Subcutaneous adipose tissue (tissue), 4 donors: ENCODE measurements around the gene PQBP1. TPM values are rescaled to one million over a fixed set of nuclear protein-coding genes. Genes with fewer than 3 reads are reported as not detected.

Experiments
- CTCF ChIP-seq: fragments of 450-650 bp; IDR thresholded peaks from one replicate; pipeline ENCODE4 v1.5.1; 2016; ENCODE audit warnings: low read depth, mild to moderate bottlenecking, control low read depth, antibody characterized with exemption, moderate library complexity
- total RNA-seq, 4 donors: library from RNA; depleted of rRNA; stranded (reverse); fragments of >200 nt; gene quantifications; one replicate each; pipeline ENCODE4 v1.1.0, GENCODE V29; 2016

Gene PQBP1
- total RNA-seq, 4 donors from 2014 or later = 41.9 to 53.9 (median 44.3) TPM

- no peak for TF ChIP-seq CTCF
Observed at GRCh38 chrX:48914593-48915493, 17.1 kb downstream of the PQBP1 start.

DNA sequence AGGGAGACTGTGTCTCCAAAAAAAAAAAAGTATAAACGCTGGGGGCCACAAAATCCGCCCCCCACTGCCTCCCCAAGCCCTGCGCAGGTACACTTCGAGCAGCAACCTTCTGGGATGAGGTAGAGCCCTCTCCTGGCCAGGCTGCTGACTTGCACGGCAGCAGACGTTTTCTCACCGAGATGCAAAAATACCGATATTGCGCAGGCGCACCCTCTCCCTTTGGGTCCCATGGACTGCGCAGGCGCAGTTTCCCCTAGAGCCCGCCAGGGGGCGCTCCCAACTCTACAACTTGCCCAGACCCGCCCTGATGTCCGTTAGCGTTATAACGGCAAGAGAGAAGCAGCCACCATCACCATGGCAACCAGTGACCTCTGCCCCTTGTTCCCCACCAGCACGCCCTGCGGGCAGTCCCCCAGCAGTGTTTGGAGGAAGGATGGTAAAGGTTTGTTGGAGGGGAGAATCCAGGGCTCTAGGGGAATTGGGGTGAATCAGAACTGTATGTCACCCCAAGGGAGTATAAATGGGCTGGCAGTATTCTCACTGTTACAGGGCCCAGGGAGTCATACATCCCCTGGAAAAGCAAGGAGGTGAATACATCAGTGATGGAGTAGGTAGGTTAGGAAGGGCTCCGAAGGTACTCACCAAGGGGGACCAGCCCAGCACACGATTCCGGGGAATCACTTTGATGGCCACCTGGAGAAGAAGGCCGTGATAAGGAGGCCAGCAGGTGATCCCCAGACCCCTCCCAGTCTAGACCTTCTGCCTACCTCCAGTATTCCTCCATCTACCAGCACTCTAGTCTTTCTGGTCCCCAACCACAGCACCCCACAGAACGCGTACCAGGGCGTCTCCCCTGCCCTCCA, 19.6 kb downstream of the PQBP1 start:
- TF ChIP-seq CTCF = no peak

DNA sequence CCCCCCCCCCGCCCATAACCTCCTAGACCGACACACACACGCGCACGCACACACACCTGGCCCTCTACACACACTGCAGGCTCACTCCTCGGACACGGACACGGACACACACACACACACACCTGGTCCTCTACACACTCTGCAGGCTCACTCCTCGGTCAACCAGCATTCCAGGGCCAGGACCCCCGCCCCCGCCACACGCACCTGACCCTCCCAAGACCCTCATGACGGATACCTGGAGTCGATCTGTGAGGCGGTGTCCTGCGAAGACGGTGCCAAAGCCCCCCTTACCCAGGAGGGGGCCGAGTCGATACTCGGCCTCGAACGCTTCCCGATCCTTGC, 20.5 kb downstream of the PQBP1 start:
- TF ChIP-seq CTCF = no peak

GRCh38 chrX:48918643-48919340, 21.1 kb downstream of the PQBP1 start, which contains the start of gene PIM2:
Gene PIM2 (minus strand): TSS chrX:48919024. CDS start chrX:48918834, 190 bp downstream.
- no peak for TF ChIP-seq CTCF

- TF ChIP-seq CTCF = no peak
Observed at GRCh38 chrX:48919360-48919841, 21.7 kb downstream of the PQBP1 start.

- TF ChIP-seq CTCF = no peak
Observed at GRCh38 chrX:48919947-48920717, 22.4 kb downstream of the PQBP1 start.
